ENCODE measurements around the gene SRSF8. TPM values are rescaled to one million over a fixed set of nuclear protein-coding genes. Genes with fewer than 3 reads are reported as not detected.

Gene SRSF8
- total RNA-seq, 1 donor from 2014 or later = 35.1 TPM

GRCh38 chr11:95089620-95090542, 23.2 kb downstream of the SRSF8 start, which contains the start of gene ENDOD1:
ENDOD1 (plus strand) TSS chr11:95089846; CDS start chr11:95089928, 82 bp downstream.
- intact Hi-C loops (cut with DNase I) = loop anchor here (10.0 kb wide), 1 partner anchor 55 kb away; no protein-coding TSS in a partner anchor
- H3K36me3 ChIP-seq = no peaks in the 10 kb centered on the region
- H3K9me3 ChIP-seq = no peaks in the 10 kb centered on the region
- peak in 1 of 2 donors; percentile 89 for DNase-seq (ENCODE audit: extremely low spot score in 2 of 2)
- TF ChIP-seq, protein P1, sequence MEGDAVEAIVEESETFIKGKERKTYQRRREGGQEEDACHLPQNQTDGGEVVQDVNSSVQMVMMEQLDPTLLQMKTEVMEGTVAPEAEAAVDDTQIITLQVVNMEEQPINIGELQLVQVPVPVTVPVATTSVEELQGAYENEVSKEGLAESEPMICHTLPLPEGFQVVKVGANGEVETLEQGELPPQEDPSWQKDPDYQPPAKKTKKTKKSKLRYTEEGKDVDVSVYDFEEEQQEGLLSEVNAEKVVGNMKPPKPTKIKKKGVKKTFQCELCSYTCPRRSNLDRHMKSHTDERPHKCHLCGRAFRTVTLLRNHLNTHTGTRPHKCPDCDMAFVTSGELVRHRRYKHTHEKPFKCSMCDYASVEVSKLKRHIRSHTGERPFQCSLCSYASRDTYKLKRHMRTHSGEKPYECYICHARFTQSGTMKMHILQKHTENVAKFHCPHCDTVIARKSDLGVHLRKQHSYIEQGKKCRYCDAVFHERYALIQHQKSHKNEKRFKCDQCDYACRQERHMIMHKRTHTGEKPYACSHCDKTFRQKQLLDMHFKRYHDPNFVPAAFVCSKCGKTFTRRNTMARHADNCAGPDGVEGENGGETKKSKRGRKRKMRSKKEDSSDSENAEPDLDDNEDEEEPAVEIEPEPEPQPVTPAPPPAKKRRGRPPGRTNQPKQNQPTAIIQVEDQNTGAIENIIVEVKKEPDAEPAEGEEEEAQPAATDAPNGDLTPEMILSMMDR (IDR thresholded peaks at IDR 0.05) = no peak
- TF ChIP-seq POLR2A (IDR thresholded peaks at IDR 0.05) (peak in 1 of 2 donors; percentile 71), POLR2AphosphoS5 (IDR thresholded peaks at IDR 0.05; ENCODE audit: insufficient read depth in 1 of 2, low read depth in 1 of 2) (peak in 1 of 2 donors; percentile 68)
- H3K27me3 ChIP-seq = no peaks in the 10 kb centered on the region
- peak within 1 kb of the TSS; percentile 76 to 94 for H3K4me3 ChIP-seq
- H3K27ac ChIP-seq = peak within 1 kb of the TSS; percentile 96
- H3K4me1 ChIP-seq = peaks cover 45% of the 10 kb centered on the region

DNA sequence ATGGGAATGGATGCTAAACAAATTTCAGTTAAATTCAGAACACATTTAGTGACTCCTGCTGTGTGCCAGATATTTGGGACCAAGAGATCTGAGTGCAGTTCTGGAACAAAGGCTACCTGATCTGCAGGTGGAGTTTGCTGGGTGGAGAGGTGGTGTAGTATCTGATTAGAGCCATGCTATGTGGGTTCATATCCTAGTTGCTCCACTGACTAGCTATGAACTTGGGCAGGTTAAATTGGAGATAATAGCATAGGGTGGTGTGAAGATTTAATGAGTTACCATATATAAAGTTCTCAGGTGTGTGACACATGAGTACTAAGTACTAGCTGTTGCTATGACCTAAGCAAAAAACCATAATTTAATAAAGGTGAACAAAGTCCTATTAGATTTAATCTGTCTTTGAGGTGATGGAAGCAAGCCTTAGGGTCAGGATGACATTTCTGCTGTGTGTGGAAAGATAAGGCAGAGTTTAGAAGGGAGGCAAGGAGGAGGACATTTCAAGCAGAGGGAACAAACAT, 25.0 kb downstream of the SRSF8 start:
- Histone ChIP-seq H3K4me1 (peaks cover 59% of the 10 kb centered on the region), H3K27ac (no peak overlapping the region), H3K36me3 (no peaks in the 10 kb centered on the region), H3K27me3 (no peaks in the 10 kb centered on the region), H3K9me3 (no peaks in the 10 kb centered on the region), H3K4me3 (peak overlapping the region in 1 of 2 donors; percentile 94)
- peak in 1 of 2 donors; percentile 60 for DNase-seq (ENCODE audit: extremely low spot score in 2 of 2)
- intact Hi-C loops (cut with DNase I) = loop anchor here (10.0 kb wide), 1 partner anchor 53 kb away; no protein-coding TSS in a partner anchor
- TF ChIP-seq, protein P1 (IDR thresholded peaks at IDR 0.05) = no peak
- TF ChIP-seq POLR2AphosphoS5 (IDR thresholded peaks at IDR 0.05; ENCODE audit: insufficient read depth in 1 of 2, low read depth in 1 of 2) (no peak), POLR2A (IDR thresholded peaks at IDR 0.05) (no peak)

GRCh38 chr11:95092549-95093324, 26.0 kb downstream of the SRSF8 start:
- no peak overlapping the region for H3K4me3 ChIP-seq
- intact Hi-C loops (cut with DNase I) = loop anchor here (10.0 kb wide), 1 partner anchor 52 kb away; no protein-coding TSS in a partner anchor
- no peak for TF ChIP-seq POLR2AphosphoS5 (IDR thresholded peaks at IDR 0.05; ENCODE audit: insufficient read depth in 1 of 2, low read depth in 1 of 2)
- no peak for TF ChIP-seq POLR2A (IDR thresholded peaks at IDR 0.05)
- TF ChIP-seq, protein P1 (IDR thresholded peaks at IDR 0.05) = peak in 1 of 3 experiments; percentile 10
- peak in 1 of 2 donors; percentile 78 for DNase-seq (ENCODE audit: extremely low spot score in 2 of 2)
- peak overlapping the region; percentile 16 for H3K27ac ChIP-seq
- no peaks in the 10 kb centered on the region for H3K9me3 ChIP-seq
- H3K27me3 ChIP-seq = no peaks in the 10 kb centered on the region
- H3K36me3 ChIP-seq = no peaks in the 10 kb centered on the region
- H3K4me1 ChIP-seq = peaks cover 59% of the 10 kb centered on the region

- no peaks in the 10 kb centered on the region for H3K36me3 ChIP-seq
- H3K4me1 ChIP-seq = peaks cover 65% of the 10 kb centered on the region
- no peaks in the 10 kb centered on the region for H3K9me3 ChIP-seq
- intact Hi-C loops (cut with DNase I) = loop anchor here (10.0 kb wide), 1 partner anchor 51 kb away; no protein-coding TSS in a partner anchor
- H3K4me3 ChIP-seq = no peak overlapping the region
- peak overlapping the region; percentile 16 for H3K27ac ChIP-seq
- peak in 1 of 2 donors; percentile 10 for DNase-seq (ENCODE audit: extremely low spot score in 2 of 2)
- H3K27me3 ChIP-seq = no peaks in the 10 kb centered on the region
- TF ChIP-seq POLR2AphosphoS5 (IDR thresholded peaks at IDR 0.05; ENCODE audit: insufficient read depth in 1 of 2, low read depth in 1 of 2) (no peak), POLR2A (IDR thresholded peaks at IDR 0.05) (no peak)
- TF ChIP-seq, protein P1 (IDR thresholded peaks at IDR 0.05) = no peak
These were observed 26.8 kb downstream of the SRSF8 start for GRCh38 chr11:95093548-95093947.

Data from vagina (tissue), 2 donors.